ENCODE data around the gene SLC23A2. TPM values are rescaled to one million over a fixed set of nuclear protein-coding genes. Genes with fewer than 3 reads are reported as not detected.

SLC23A2 gene
- total RNA-seq, 1 experiment from 2014 or later, result 16.3 TPM

- TF ChIP-seq, protein P1, sequence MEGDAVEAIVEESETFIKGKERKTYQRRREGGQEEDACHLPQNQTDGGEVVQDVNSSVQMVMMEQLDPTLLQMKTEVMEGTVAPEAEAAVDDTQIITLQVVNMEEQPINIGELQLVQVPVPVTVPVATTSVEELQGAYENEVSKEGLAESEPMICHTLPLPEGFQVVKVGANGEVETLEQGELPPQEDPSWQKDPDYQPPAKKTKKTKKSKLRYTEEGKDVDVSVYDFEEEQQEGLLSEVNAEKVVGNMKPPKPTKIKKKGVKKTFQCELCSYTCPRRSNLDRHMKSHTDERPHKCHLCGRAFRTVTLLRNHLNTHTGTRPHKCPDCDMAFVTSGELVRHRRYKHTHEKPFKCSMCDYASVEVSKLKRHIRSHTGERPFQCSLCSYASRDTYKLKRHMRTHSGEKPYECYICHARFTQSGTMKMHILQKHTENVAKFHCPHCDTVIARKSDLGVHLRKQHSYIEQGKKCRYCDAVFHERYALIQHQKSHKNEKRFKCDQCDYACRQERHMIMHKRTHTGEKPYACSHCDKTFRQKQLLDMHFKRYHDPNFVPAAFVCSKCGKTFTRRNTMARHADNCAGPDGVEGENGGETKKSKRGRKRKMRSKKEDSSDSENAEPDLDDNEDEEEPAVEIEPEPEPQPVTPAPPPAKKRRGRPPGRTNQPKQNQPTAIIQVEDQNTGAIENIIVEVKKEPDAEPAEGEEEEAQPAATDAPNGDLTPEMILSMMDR (IDR thresholded peaks at IDR 0.05 in 2 of 3, conservative IDR thresholded peaks at IDR 0.05 in 1 of 3; ENCODE audit: borderline replicate concordance in 1 of 3, insufficient read depth in 1 of 3, low read depth in 2 of 3, low read length in 2 of 3), result 0 out of 6 replicates have a peak, but pooled peaks of 1 of the 3 experiments have one; percentile 10
- TF ChIP-seq SRF (IDR thresholded peaks at IDR 0.05; ENCODE audit: low read depth) (no peak), MAX (IDR thresholded peaks at IDR 0.05) (peak; percentile 47; the same call in 1 of the 2 replicates)
- H3K4me1 ChIP-seq (ENCODE audit: control insufficient read depth in 1 of 2, insufficient read depth in 2 of 2, low read length in 2 of 2), result peaks cover 12 to 30% of the 10 kb centered on the region in 2 experiments
- intact Hi-C loops (cut with micrococcal nuclease), result no loop called here
- H2AFZ ChIP-seq (ENCODE audit: low read depth, low read length, poor library complexity, severe bottlenecking), result no peak overlapping the region
- no peaks in the 10 kb centered on the region for H3K9me2 ChIP-seq (ENCODE audit: insufficient read depth)
- CTCF ChIA-PET, result no interaction called here
- H3K27ac ChIP-seq (ENCODE audit: low read depth, low read length), result no peak overlapping the region
- ATAC-seq (peak; percentile 28; the same call in 1 of the 2 replicates), DNase-seq (ENCODE audit: low read depth, low spot score) (no peak)
- peaks cover 0 to 3% of the 10 kb centered on the region in 2 experiments; a peak in 1 of 4 replicates for H3K36me3 ChIP-seq (ENCODE audit: control insufficient read depth in 1 of 2, insufficient read depth in 2 of 2, low read length in 2 of 2)
- POLR2A ChIA-PET, result no interaction called here
- H3K9ac ChIP-seq (ENCODE audit: low read length), result no peak overlapping the region
- no peaks in the 10 kb centered on the region for H3K27me3 ChIP-seq (ENCODE audit: insufficient read depth, low read length)
- H4K20me1 ChIP-seq (ENCODE audit: insufficient read depth), result no peaks in the 10 kb centered on the region
- BruUV-seq (replicated peaks), result no TSS peak
- RAD21 ChIA-PET (ENCODE audit: low non-redundant PET in 1 of 2, low total read pairs in 2 of 2, uncharacterized antibody in 2 of 2, unreplicated experiment in 2 of 2), result no interaction called here
- H3K79me2 ChIP-seq (ENCODE audit: insufficient read depth, low read length), result no peaks in the 10 kb centered on the region
- H3K4me3 ChIP-seq (replicated peaks in 1 of 2; ENCODE audit: low read depth in 1 of 2, low read length in 2 of 2), result no peak overlapping the region
- H3K4me2 ChIP-seq (ENCODE audit: low read length), result peak overlapping the region; percentile 50; the same call in 1 of the 2 replicates
- no peaks in the 10 kb centered on the region for H3K9me3 ChIP-seq (ENCODE audit: control insufficient read depth in 1 of 2, insufficient read depth in 1 of 2, low read depth in 1 of 2, low read length in 2 of 2)
Measured at GRCh38 chr20:4896971-4897497, 104.3 kb downstream of the SLC23A2 start.

DNA sequence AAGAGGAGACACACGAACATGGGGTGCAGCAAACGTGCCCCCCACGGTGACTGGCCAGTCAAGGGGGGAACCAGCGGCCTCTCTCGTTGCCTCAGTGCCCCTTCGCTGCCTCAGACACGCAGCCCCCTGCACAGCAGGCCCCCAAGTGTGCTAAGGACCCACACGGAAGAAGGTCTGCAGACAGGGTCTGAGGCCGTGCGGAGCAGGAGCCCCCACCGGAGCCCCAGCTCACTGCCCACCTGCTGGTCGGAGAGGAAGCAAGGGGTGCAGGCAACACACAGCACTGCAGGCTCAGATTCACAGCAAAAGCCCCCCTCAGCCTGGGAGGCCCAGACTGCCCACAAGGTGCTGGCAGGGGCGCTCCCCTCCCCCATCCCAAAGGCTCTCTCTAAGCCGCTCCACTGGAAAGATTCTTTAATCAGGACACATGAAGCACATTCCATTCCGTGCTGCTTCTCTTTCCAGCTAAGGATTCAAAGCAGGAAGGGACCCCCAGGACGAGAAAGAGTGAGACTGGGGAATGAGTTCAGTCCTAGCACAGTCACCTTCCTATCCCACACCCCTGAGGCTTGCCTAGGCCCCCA lies 105.1 kb downstream of the SLC23A2 start:
- H3K9me2 ChIP-seq (ENCODE audit: insufficient read depth), result no peaks in the 10 kb centered on the region
- intact Hi-C loops (cut with micrococcal nuclease), result no loop called here
- no peak overlapping the region for H2AFZ ChIP-seq (ENCODE audit: low read depth, low read length, poor library complexity, severe bottlenecking)
- no peak overlapping the region for H3K27ac ChIP-seq (ENCODE audit: low read depth, low read length)
- BruUV-seq (replicated peaks), result no TSS peak
- ATAC-seq, result no peak
- POLR2A ChIA-PET, result no interaction called here
- H3K27me3 ChIP-seq (ENCODE audit: insufficient read depth, low read length), result no peaks in the 10 kb centered on the region
- no peak for TF ChIP-seq TCF7L2 (IDR thresholded peaks at IDR 0.05; ENCODE audit: borderline replicate concordance, extremely low read depth, insufficient read depth, insufficient read length)
- no peak for TF ChIP-seq RAD21 (IDR thresholded peaks at IDR 0.05; ENCODE audit: low read depth)
- no peak for TF ChIP-seq SP1 (IDR thresholded peaks at IDR 0.05; ENCODE audit: low read depth)
- TF ChIP-seq ZNF274 (IDR thresholded peaks at IDR 0.05; ENCODE audit: low read depth, low read length), result no peak
- no peak for TF ChIP-seq EZH2 (IDR thresholded peaks at IDR 0.05)
- no peak for TF ChIP-seq MAX (IDR thresholded peaks at IDR 0.05)
- no peak for TF ChIP-seq POLR2A (IDR thresholded peaks at IDR 0.05; ENCODE audit: borderline replicate concordance, extremely low read depth, insufficient read depth, insufficient read length)
- TF ChIP-seq, protein P2, sequence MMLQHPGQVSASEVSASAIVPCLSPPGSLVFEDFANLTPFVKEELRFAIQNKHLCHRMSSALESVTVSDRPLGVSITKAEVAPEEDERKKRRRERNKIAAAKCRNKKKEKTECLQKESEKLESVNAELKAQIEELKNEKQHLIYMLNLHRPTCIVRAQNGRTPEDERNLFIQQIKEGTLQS (IDR thresholded peaks at IDR 0.05), result no peak
- TF ChIP-seq EZH2phosphoT487 (IDR thresholded peaks at IDR 0.05; ENCODE audit: borderline replicate concordance), result no peak
- no peak for TF ChIP-seq POLR2AphosphoS5 (IDR thresholded peaks at IDR 0.05; ENCODE audit: low read depth, low read length)
- TF ChIP-seq SIN3A (IDR thresholded peaks at IDR 0.05; ENCODE audit: low read depth), result no peak
- TF ChIP-seq, protein P1 (IDR thresholded peaks at IDR 0.05 in 2 of 3, conservative IDR thresholded peaks at IDR 0.05 in 1 of 3; ENCODE audit: borderline replicate concordance in 1 of 3, insufficient read depth in 1 of 3, low read depth in 2 of 3, low read length in 2 of 3), result no peak
- no peak for TF ChIP-seq JUND (IDR thresholded peaks at IDR 0.05)
- peaks cover 12 to 30% of the 10 kb centered on the region in 2 experiments for H3K4me1 ChIP-seq (ENCODE audit: control insufficient read depth in 1 of 2, insufficient read depth in 2 of 2, low read length in 2 of 2)
- no peak overlapping the region for H3K9ac ChIP-seq (ENCODE audit: low read length)
- no peak overlapping the region for H3K4me2 ChIP-seq (ENCODE audit: low read length)
- CTCF ChIA-PET, result no interaction called here
- no peaks in the 10 kb centered on the region for H3K79me2 ChIP-seq (ENCODE audit: insufficient read depth, low read length)
- DNase-seq (ENCODE audit: low read depth, low spot score), result no peak
- no peaks in the 10 kb centered on the region for H4K20me1 ChIP-seq (ENCODE audit: insufficient read depth)
- H3K9me3 ChIP-seq (ENCODE audit: control insufficient read depth in 1 of 2, insufficient read depth in 1 of 2, low read depth in 1 of 2, low read length in 2 of 2), result no peaks in the 10 kb centered on the region
- H3K36me3 ChIP-seq (ENCODE audit: control insufficient read depth in 1 of 2, insufficient read depth in 2 of 2, low read length in 2 of 2), result peaks cover 0 to 3% of the 10 kb centered on the region in 2 experiments; a peak in 1 of 4 replicates
- RAD21 ChIA-PET (ENCODE audit: low non-redundant PET in 1 of 2, low total read pairs in 2 of 2, uncharacterized antibody in 2 of 2, unreplicated experiment in 2 of 2), result no interaction called here
- no peak overlapping the region for H3K4me3 ChIP-seq (replicated peaks in 1 of 2; ENCODE audit: low read depth in 1 of 2, low read length in 2 of 2)
